ENCODE measurements around the gene BTN1A1. TPM values are rescaled to one million over a fixed set of nuclear protein-coding genes. Genes with fewer than 3 reads are reported as not detected.

The BTN1A1 gene
- total and polyA plus RNA-seq, 10 of the 15 experiments (the other 5 are each of a cell fraction or from before 2014, with no cell fraction given): 0.05 to 2.2 (median 0.87) TPM

GRCh38 chr6:26553264-26553634, 53.1 kb downstream of the BTN1A1 start (continued):
- TF ChIP-seq PRDM15 (CRISPR knock-in tag; IDR thresholded peaks at IDR 0.05) (no peak), HCFC1 (IDR thresholded peaks at IDR 0.05; ENCODE audit: low read length) (no peak), ZSCAN29 (IDR thresholded peaks at IDR 0.05) (peak; percentile 98), TARDBP (IDR thresholded peaks at IDR 0.05; ENCODE audit: borderline replicate concordance) (peak; percentile 97), SP1 (IDR thresholded peaks at IDR 0.05; ENCODE audit: low read depth, low read length) (no peak), NR2C2 (IDR thresholded peaks at IDR 0.05; ENCODE audit: borderline replicate concordance, control insufficient read depth, insufficient read length, low read depth) (no peak), ZNF217 (IDR thresholded peaks at IDR 0.05) (peak; percentile 50; the same call in 1 of the 2 replicates), CHD4 (IDR thresholded peaks at IDR 0.05) (no peak), SREBF1 (IDR thresholded peaks at IDR 0.05; ENCODE audit: low read length) (no peak), DPF2 (IDR thresholded peaks at IDR 0.05) (no peak), ATF2 (IDR thresholded peaks at IDR 0.05; ENCODE audit: low read length) (peak; percentile 12; the same call in 1 of the 2 replicates), BCL11A (IDR thresholded peaks at IDR 0.05; ENCODE audit: low read depth, low read length) (no peak), MYB (IDR thresholded peaks at IDR 0.05; ENCODE audit: borderline replicate concordance, low read depth, low read length) (no peak), POLR2A (IDR thresholded peaks at IDR 0.05; ENCODE audit: low read depth, low read length) (no peak), NBN (IDR thresholded peaks at IDR 0.05) (peak; percentile 26; the same call in 1 of the 2 replicates), SREBF2 (IDR thresholded peaks at IDR 0.05; ENCODE audit: low read length) (peak; percentile 90), ZNF384 (IDR thresholded peaks at IDR 0.05; ENCODE audit: borderline replicate concordance, low read depth, low read length) (no peak), MEF2A (IDR thresholded peaks at IDR 0.05; ENCODE audit: insufficient read depth, low read depth, low read length) (peak; percentile 66; the same call in 1 of the 2 replicates), E2F8 (IDR thresholded peaks at IDR 0.05; ENCODE audit: low read depth, partially characterized antibody) (no peak), SRF (IDR thresholded peaks at IDR 0.05; ENCODE audit: low read depth in 2 of 2, low read length in 2 of 2) (no peak), RELA (IDR thresholded peaks at IDR 0.05; ENCODE audit: borderline replicate concordance, partially characterized antibody) (peak; percentile 49), JUNB (IDR thresholded peaks at IDR 0.05) (no peak), IKZF2 (IDR thresholded peaks at IDR 0.05) (peak in 1 of 2 experiments; percentile 5; a peak in 1 of 4 replicates), RUNX3 (IDR thresholded peaks at IDR 0.05; ENCODE audit: low read length) (peak; percentile 49), NR2C1 (IDR thresholded peaks at IDR 0.05) (no peak)

Measured in GM12878 (cell line).